ACHN (cell line): ENCODE data around the gene NTRK1.

Experiments used
- DNase-seq: peaks from one replicate; pipeline ENCODE4 v3.0.0-alpha.2; 2015
- in situ Hi-C: cut with HindIII; loops from 2 replicates; pipeline ENCODE4 v1.10.0; 2017; ENCODE audit warnings: low sequenced_read_pairs, low pct_ligation_motif_present, low pct_unique_long_range_greater_than_20kb

The NTRK1 gene

GRCh38 chr1:156860628-156861423 lies at the start of gene NTRK1:
Gene NTRK1, plus strand, starts transcription at chr1:156860865. Its CDS starts 70 bp downstream, at chr1:156860935.
- peak; percentile 56 for DNase-seq
- in situ Hi-C loops = no loop called here

DNA sequence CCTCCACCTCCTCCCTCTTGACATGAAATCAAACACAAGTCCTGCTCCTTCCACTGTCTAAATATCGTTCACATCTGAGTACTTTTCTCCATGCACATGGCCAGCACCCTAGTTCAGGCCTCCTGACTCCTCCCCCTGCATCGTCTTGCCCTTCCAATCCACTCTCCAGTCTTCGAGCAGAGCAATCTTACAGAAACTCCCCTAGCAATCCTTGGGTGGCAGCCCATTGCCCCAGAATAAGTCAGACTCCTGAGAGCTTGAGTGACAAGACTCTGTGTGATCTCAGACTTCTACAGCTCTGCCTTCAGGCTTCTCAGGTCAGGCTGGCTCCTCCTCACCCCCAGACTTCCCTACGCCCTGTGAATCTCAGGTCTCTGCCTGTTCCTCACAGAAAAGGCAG lies 49.5 kb upstream of the NTRK1 start:
- in situ Hi-C loops = no loop called here
- DNase-seq = no peak

DNA sequence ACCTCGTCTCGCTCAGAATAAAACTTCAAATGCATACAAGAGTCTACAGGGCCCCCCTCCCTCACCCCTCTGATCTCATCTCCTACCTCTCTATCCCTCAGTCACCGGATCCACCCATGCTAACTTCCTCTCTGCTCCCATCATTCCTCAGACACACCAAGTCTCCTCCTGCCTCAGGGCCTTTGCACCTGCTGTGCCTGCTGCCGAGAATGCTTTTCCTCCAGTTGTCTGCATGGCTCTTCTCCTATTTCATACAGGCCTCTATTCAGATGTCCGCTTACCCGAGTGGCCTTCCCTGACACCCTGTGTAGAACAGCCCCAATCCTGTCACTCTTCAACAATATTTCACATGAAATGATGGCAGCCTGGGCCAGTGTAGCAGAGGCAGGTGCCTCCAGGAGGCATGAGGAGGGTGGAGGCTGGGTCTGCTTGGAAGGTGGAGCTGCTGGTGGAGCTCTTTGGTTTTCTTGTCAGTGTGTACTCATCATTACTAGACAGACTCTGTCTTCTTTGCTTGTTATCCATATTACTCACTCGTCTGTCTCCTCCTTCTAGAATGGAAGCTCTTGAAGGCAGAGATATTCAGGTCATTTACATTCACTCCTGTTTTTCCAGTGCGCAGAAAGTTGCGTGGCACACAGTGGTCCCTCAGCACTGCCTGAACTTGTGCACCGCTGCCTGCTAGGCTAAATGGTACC lies 48.2 kb upstream of the NTRK1 start:
- in situ Hi-C loops = no loop called here
- no peak for DNase-seq

GRCh38 chr1:156813298-156813697 lies 47.4 kb upstream of the NTRK1 start:
- DNase-seq = no peak
- in situ Hi-C loops = no loop called here

GRCh38 chr1:156813750-156814570 lies 46.7 kb upstream of the NTRK1 start:
- in situ Hi-C loops = no loop called here
- peak; percentile 40 for DNase-seq

GRCh38 chr1:156814571-156815260 lies 45.9 kb upstream of the NTRK1 start:
- in situ Hi-C loops = no loop called here
- no peak for DNase-seq

GRCh38 chr1:156815307-156815826 lies 45.3 kb upstream of the NTRK1 start:
- in situ Hi-C loops = no loop called here

GRCh38 chr1:156815961-156816422 lies 44.7 kb upstream of the NTRK1 start:
- no peak for DNase-seq
- in situ Hi-C loops = no loop called here

More at GRCh38 chr1:156815307-156815826, 45.3 kb upstream of the NTRK1 start:
- DNase-seq = no peak

- in situ Hi-C loops = no loop called here
- no peak for DNase-seq
Measured at GRCh38 chr1:156816561-156817328, 43.9 kb upstream of the NTRK1 start, which contains the start of gene SH2D2A. Gene SH2D2A, minus strand, starts transcription at chr1:156816848. Its CDS starts 140 bp downstream, at chr1:156816708.

- in situ Hi-C loops = no loop called here
- DNase-seq = no peak
Measured at GRCh38 chr1:156821801-156822200, 38.9 kb upstream of the NTRK1 start.

GRCh38 chr1:156822680-156823079 lies 38.0 kb upstream of the NTRK1 start:
- no peak for DNase-seq
- in situ Hi-C loops = no loop called here

- in situ Hi-C loops = no loop called here
- no peak for DNase-seq
Measured at GRCh38 chr1:156823210-156823790, 37.4 kb upstream of the NTRK1 start.

GRCh38 chr1:156826630-156827029 lies 34.0 kb upstream of the NTRK1 start:
- in situ Hi-C loops = no loop called here
- no peak for DNase-seq

DNA sequence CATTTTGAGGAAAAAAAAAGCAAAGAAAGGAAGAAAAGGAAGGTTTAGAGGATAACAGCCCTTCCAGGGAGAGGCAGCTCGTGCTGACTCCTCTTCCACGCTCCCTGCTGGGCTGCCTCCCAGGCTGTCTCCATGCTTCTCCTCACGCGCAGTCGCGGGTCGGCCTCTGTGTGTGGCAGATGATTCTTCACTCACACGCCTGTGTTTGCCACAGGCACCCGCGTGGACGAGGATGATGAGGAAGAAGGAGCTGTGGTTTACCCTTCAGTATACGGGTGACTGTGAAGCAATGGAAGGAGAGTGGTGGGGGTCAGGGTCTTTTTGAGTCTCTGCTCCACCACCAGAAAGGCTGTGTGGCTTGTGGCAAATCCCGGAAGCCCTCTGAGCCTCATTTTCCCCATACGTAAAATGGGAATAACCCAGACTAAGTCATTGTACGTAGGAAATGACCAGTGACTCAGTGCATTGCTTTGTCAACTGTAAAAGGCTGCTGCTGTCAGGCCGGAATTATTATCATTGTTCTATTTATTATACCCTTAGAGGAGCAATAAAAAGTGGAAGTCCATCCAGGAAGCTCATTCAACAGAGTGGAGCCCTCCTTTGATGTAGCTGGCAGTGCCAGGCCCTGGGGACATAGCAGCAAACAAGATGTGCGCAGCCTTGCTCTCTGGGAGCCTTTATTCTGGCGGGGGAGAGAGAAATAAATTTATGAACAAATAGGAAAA lies 32.1 kb upstream of the NTRK1 start:
- no peak for DNase-seq
- in situ Hi-C loops = no loop called here

DNA sequence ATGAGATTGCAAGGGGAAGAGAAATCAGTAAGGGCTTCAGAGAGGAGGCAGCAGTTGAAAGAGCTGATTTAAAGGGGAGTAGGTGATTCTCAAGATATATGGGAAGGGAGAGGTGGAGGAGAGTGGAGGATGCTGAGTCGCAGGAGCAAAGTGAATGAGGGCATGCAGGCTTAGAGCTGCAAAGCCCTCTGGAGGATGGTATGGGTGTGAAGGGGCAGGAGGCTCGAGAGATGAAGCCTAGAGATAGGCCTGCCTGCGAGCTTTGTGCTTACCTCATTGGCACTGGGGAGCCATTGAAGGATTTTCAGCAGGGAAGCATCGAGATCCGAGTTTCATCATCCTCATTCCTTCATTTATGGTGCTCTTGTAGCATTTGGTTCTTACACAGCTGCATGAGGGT lies 28.2 kb upstream of the NTRK1 start:
- DNase-seq = no peak
- in situ Hi-C loops = no loop called here

- in situ Hi-C loops = no loop called here
- no peak for DNase-seq
Measured at GRCh38 chr1:156833603-156834002, 27.1 kb upstream of the NTRK1 start.

DNA sequence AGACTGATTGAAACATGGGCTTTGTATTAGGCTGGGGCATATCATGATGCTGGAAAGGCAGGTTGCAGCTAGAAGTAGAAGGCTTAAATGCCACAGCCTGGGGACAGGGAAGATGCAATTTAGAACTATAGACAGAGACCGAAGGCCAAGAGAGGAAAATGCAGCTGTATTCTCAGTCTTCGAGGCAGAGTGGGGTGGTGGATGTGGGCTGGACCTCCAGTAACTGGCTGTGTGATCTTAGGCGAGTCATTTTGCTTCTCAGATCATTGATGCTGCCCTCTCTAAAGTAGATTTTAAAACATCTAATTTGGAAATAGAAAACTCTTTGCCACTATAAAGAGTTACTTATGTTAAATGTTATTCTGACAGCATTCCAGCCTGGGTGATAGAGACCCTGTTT lies 26.3 kb upstream of the NTRK1 start:
- DNase-seq = no peak
- in situ Hi-C loops = no loop called here
